Mammary epithelial cell (primary cell): ENCODE results near the gene UMAD1.

ENCODE experiments used
- EZH2 ChIP-seq: IDR thresholded peaks from 2 replicates; pipeline ENCODE4 v1.6.1; 2012; ENCODE audit warnings: low read length, inconsistent platforms, borderline replicate concordance
- TF ChIP-seq, protein P1 (sequence below), 2 donors: IDR thresholded peaks in 1 of 2; conservative IDR thresholded peaks in 1 of 2; 2 replicates each; pipeline ENCODE4 v1.5.1; 2011 to 2012; ENCODE audit warnings: inconsistent platforms in 2 of 2, low read length in 2 of 2, mild to moderate bottlenecking in 2 of 2, control low read depth in 1 of 2, low read depth in 1 of 2; ENCODE audit not compliant: insufficient read depth in 1 of 2; ENCODE audit errors: extremely low read depth in 1 of 2

DNA sequence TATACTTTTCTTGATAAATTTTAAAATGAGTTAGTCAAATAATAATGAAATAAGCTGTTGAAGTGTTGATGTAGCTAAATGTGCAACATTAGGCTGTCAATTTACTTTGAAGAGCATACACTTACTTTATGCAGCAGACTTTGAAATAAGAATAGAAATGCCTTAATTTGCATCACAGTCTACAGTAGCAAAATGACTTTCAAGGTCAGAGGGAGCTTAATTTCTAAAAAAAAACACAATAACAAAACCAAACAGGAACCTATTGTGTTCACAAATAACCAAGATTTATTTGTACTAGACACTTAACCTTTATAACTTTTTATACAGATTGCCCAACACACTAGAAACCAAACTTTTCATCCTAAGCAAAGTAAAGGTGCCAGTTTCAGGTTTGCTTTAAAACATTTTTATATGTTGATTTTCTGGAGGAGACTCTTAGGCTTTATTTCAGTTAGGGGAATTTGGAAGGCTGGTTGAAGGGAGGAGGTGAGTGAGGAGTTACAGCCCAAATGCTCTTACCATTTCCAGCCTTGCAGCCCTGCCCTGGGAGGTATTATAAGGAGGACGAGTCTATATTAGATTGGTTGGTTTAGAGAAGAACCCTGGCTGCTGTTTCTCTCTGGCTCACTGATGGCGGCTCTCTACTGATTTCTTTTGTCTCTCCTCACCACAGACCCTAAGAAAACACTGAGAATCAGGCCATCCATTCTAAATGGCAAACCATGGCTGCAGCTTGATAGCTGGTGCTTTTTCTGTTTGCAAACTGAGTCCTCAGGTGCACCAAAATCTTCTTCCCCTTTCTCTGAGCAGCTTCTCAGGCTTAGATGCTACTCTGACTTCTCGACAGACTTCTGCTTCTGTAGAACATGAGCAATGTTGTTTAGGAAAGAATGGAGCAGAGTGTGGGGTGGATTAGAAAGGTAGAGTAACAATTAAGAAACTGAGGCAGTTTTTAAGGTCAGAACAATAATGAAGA is 133.1 kb downstream of the UMAD1 start:
- no peak for TF ChIP-seq EZH2
- TF ChIP-seq, protein P1, sequence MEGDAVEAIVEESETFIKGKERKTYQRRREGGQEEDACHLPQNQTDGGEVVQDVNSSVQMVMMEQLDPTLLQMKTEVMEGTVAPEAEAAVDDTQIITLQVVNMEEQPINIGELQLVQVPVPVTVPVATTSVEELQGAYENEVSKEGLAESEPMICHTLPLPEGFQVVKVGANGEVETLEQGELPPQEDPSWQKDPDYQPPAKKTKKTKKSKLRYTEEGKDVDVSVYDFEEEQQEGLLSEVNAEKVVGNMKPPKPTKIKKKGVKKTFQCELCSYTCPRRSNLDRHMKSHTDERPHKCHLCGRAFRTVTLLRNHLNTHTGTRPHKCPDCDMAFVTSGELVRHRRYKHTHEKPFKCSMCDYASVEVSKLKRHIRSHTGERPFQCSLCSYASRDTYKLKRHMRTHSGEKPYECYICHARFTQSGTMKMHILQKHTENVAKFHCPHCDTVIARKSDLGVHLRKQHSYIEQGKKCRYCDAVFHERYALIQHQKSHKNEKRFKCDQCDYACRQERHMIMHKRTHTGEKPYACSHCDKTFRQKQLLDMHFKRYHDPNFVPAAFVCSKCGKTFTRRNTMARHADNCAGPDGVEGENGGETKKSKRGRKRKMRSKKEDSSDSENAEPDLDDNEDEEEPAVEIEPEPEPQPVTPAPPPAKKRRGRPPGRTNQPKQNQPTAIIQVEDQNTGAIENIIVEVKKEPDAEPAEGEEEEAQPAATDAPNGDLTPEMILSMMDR (conservative IDR thresholded peaks at IDR 0.05 in 1 of 2, IDR thresholded peaks at IDR 0.05 in 1 of 2; ENCODE audit: extremely low read depth in 1 of 2, insufficient read depth in 1 of 2, low read depth in 1 of 2, low read length in 2 of 2): no peak
